Measurements from ENCODE around the gene ZNF827.

The ZNF827 gene

GRCh38 chr4:145829629-145830395 is 108.8 kb downstream of the ZNF827 start:
- DNase-seq (ENCODE audit: low spot score), result no peak

- DNase-seq (ENCODE audit: low spot score), result no peak
Measured at GRCh38 chr4:145828802-145829485, 109.7 kb downstream of the ZNF827 start.

- no peak for DNase-seq (ENCODE audit: low spot score)
Measured at GRCh38 chr4:145827885-145828284, 110.7 kb downstream of the ZNF827 start.

GRCh38 chr4:145825255-145825654 is 113.4 kb downstream of the ZNF827 start:
- DNase-seq (ENCODE audit: low spot score), result no peak

- DNase-seq (ENCODE audit: low spot score), result no peak
Measured at GRCh38 chr4:145824463-145824862, 114.2 kb downstream of the ZNF827 start.

GRCh38 chr4:145823743-145824142 is 114.9 kb downstream of the ZNF827 start:
- DNase-seq (ENCODE audit: low spot score), result no peak

GRCh38 chr4:145822581-145822980 is 116.0 kb downstream of the ZNF827 start:
- no peak for DNase-seq (ENCODE audit: low spot score)

- no peak for DNase-seq (ENCODE audit: low spot score)
Measured at GRCh38 chr4:145822181-145822580, 116.4 kb downstream of the ZNF827 start.

GRCh38 chr4:145821766-145822165 is 116.9 kb downstream of the ZNF827 start:
- DNase-seq (ENCODE audit: low spot score), result no peak

GRCh38 chr4:145820407-145820806 is 118.2 kb downstream of the ZNF827 start:
- DNase-seq (ENCODE audit: low spot score), result no peak

GRCh38 chr4:145819853-145820181 is 118.8 kb downstream of the ZNF827 start:
- DNase-seq (ENCODE audit: low spot score), result peak; percentile 79

- peak; percentile 14 for DNase-seq (ENCODE audit: low spot score)
Measured at GRCh38 chr4:145819101-145819852, 119.3 kb downstream of the ZNF827 start.

- no peak for DNase-seq (ENCODE audit: low spot score)
Measured at GRCh38 chr4:145818011-145818410, 120.6 kb downstream of the ZNF827 start.

GRCh38 chr4:145816091-145816490 is 122.5 kb downstream of the ZNF827 start:
- no peak for DNase-seq (ENCODE audit: low spot score)

GRCh38 chr4:145815626-145816025 is 123.0 kb downstream of the ZNF827 start:
- DNase-seq (ENCODE audit: low spot score), result no peak

GRCh38 chr4:145815027-145815612 is 123.5 kb downstream of the ZNF827 start:
- DNase-seq (ENCODE audit: low spot score), result no peak

GRCh38 chr4:145814246-145814645 is 124.4 kb downstream of the ZNF827 start:
- DNase-seq (ENCODE audit: low spot score), result no peak

- DNase-seq (ENCODE audit: low spot score), result no peak
Measured at GRCh38 chr4:145812919-145813318, 125.7 kb downstream of the ZNF827 start.

- no peak for DNase-seq (ENCODE audit: low spot score)
Measured at GRCh38 chr4:145808848-145809512, 129.6 kb downstream of the ZNF827 start.

GRCh38 chr4:145808021-145808650 is 130.5 kb downstream of the ZNF827 start:
- DNase-seq (ENCODE audit: low spot score), result no peak

- DNase-seq (ENCODE audit: low spot score), result no peak
Measured at GRCh38 chr4:145805490-145805889, 133.1 kb downstream of the ZNF827 start.

- DNase-seq (ENCODE audit: low spot score), result no peak
Measured at GRCh38 chr4:145804116-145804515, 134.5 kb downstream of the ZNF827 start.
